Gastrocnemius medialis (tissue), 4 donors: ENCODE data around the gene LDLRAD4.

Experiments used
- POLR2A ChIP-seq, 2 donors: fragments of 450-650 bp; IDR thresholded peaks; one replicate each; pipeline ENCODE4 v1.6.1; 2017; ENCODE audit warnings: antibody characterized with exemption in 2 of 2, mild to moderate bottlenecking in 2 of 2, moderate library complexity in 2 of 2
- TF ChIP-seq, protein P1 (sequence below), 5 experiments: fragments of 450-650 bp in 3 of 5; fragments of 200-600 bp in 2 of 5; sonication (generic) in 2 of 5; IDR thresholded peaks in 4 of 5; conservative IDR thresholded peaks in 1 of 5; 1 replicate in 4 of 5; 2 replicates in 1 of 5; pipeline ENCODE4 v1.5.1; 2016 to 2019; ENCODE audit warnings: antibody characterized with exemption in 5 of 5, mild to moderate bottlenecking in 3 of 5, moderate library complexity in 3 of 5

DNA sequence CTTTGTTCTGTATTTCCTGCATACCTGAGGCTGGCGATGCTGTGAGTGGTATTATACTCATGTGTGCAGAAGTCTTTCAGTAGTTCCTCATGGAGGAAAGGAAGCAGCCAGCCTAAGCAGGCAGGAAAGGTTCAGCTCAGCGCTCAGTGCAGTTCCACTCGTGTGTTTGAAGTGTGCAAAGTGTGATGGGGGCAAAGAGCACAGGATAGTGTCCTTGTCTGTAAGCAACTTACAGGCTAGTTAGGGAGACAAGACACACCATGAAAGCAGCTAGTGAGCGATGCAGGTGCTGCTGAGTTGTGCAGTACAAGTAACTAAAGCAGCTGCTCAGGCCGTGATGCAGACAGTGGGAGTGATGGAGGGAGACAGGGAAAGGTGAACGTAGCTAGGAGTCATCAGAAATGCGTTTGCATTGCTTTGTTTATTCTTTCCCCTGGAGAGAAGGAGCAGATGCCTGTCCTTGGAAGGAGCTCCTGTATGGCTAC is 146.2 kb downstream of the LDLRAD4 start:
- TF ChIP-seq, protein P1, sequence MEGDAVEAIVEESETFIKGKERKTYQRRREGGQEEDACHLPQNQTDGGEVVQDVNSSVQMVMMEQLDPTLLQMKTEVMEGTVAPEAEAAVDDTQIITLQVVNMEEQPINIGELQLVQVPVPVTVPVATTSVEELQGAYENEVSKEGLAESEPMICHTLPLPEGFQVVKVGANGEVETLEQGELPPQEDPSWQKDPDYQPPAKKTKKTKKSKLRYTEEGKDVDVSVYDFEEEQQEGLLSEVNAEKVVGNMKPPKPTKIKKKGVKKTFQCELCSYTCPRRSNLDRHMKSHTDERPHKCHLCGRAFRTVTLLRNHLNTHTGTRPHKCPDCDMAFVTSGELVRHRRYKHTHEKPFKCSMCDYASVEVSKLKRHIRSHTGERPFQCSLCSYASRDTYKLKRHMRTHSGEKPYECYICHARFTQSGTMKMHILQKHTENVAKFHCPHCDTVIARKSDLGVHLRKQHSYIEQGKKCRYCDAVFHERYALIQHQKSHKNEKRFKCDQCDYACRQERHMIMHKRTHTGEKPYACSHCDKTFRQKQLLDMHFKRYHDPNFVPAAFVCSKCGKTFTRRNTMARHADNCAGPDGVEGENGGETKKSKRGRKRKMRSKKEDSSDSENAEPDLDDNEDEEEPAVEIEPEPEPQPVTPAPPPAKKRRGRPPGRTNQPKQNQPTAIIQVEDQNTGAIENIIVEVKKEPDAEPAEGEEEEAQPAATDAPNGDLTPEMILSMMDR (IDR thresholded peaks at IDR 0.05 in 4 of 5, conservative IDR thresholded peaks at IDR 0.05 in 1 of 5) = no peak
- no peak for TF ChIP-seq POLR2A (IDR thresholded peaks at IDR 0.05)
